ENCODE data around the gene MTUS2. TPM values are rescaled to one million over a fixed set of nuclear protein-coding genes. Genes with fewer than 3 reads are reported as not detected.

MTUS2 gene
- total and polyA plus RNA-seq, 10 of the 15 experiments (the other 5 are each of a cell fraction or from before 2014, with no cell fraction given), result under 0.01 to 0.05 (median 0.02) TPM; not detected in 6

DNA sequence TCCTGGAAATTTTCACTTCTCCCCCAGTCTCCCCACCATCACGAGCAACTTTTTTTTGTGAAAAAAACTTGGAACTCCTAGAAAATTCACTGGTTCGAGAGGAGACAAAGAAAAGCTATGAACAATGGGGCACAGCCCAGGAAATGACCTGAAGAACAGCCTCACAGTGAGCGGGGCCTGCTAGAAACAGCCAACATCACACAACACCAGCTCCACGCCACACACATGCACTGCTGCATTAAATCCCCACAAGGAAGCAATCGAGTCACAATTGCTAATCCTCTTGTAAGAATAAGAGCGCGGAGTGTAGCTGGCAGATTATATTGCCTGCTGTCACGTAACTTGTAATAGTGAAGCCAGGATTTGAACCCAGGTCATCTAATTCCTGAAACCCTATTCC lies 726.5 kb downstream of the MTUS2 start:
- H3K9ac ChIP-seq (ENCODE audit: control insufficient read depth, insufficient read depth, low read length), result no peak overlapping the region
- intact Hi-C loops (cut with micrococcal nuclease; ENCODE audit: unreplicated experiment) (no loop called here), in situ Hi-C loops (cut with MboI) (no loop called here)
- H3K4me1 ChIP-seq (ENCODE audit: control insufficient read depth, insufficient read depth, low read length), result peaks cover 13% of the 10 kb centered on the region
- H4K20me1 ChIP-seq (ENCODE audit: control insufficient read depth, insufficient read depth), result 0 out of 2 replicates have a peak, but pooled peaks cover 2% of the 10 kb centered on the region
- WGBS (ENCODE audit: insufficient coverage, insufficient replicate concordance, low lambda C conversion rate, missing lambda C conversion rate), result 92% methylated on average over 8 of the region's 8 CpGs
- BruUV-seq (replicated peaks), result TSS peak; percentile 20
- POLR2A ChIA-PET, result no interaction called here
- H3K27me3 ChIP-seq (replicated peaks in 1 of 2; ENCODE audit: control insufficient read depth in 2 of 2, insufficient read depth in 2 of 2, low read length in 1 of 2), result no peaks in the 10 kb centered on the region
- ATAC-seq (no peak), DNase-seq (ENCODE audit: low read depth, low spot score) (no peak), FAIRE-seq (no peak)
- peaks cover 15 to 36% of the 10 kb centered on the region in 2 experiments for H3K36me3 ChIP-seq (ENCODE audit: control insufficient read depth in 2 of 2, insufficient read depth in 2 of 2, low read length in 1 of 2)
- no peak overlapping the region for H2AFZ ChIP-seq (ENCODE audit: control insufficient read depth, low read depth, low read length)
- TF ChIP-seq NBN (IDR thresholded peaks at IDR 0.05) (no peak), KAT2A (conservative IDR thresholded peaks at IDR 0.05; ENCODE audit: control insufficient read depth, low read depth, low read length) (no peak), FOXK2 (IDR thresholded peaks at IDR 0.05) (no peak), SMAD1 (IDR thresholded peaks at IDR 0.05; ENCODE audit: low read depth, partially characterized antibody) (no peak), PAX5 (IDR thresholded peaks at IDR 0.05; ENCODE audit: borderline replicate concordance, low read depth, low read length) (no peak), POLR2AphosphoS5 (IDR thresholded peaks at IDR 0.05; ENCODE audit: low read length) (no peak), RCOR1 (conservative IDR thresholded peaks at IDR 0.05; ENCODE audit: low read depth, low read length) (no peak)
- TF ChIP-seq, protein P1, sequence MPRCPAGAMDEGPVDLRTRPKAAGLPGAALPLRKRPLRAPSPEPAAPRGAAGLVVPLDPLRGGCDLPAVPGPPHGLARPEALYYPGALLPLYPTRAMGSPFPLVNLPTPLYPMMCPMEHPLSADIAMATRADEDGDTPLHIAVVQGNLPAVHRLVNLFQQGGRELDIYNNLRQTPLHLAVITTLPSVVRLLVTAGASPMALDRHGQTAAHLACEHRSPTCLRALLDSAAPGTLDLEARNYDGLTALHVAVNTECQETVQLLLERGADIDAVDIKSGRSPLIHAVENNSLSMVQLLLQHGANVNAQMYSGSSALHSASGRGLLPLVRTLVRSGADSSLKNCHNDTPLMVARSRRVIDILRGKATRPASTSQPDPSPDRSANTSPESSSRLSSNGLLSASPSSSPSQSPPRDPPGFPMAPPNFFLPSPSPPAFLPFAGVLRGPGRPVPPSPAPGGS (IDR thresholded peaks at IDR 0.05; ENCODE audit: borderline replicate concordance, insufficient read depth, low read depth, low read length, poor library complexity, severe bottlenecking), result peak; percentile 49
- RAD21 ChIA-PET (ENCODE audit: unreplicated experiment), result interaction anchor here (0.6 kb wide), 1 partner anchor 427 kb away, joined by 4 read pairs; no protein-coding TSS in a partner anchor
- CTCF ChIA-PET, result interaction anchor here (0.6 kb wide), 1 partner anchor 896 kb away, joined by 3 read pairs; no protein-coding TSS in a partner anchor
- SMC1A ChIA-PET (ENCODE audit: uncharacterized antibody, unreplicated experiment), result interaction anchor here (0.9 kb wide), 1 partner anchor 9 kb away, joined by 3 read pairs; no protein-coding TSS in a partner anchor
- no peaks in the 10 kb centered on the region for H3K9me3 ChIP-seq (replicated peaks; ENCODE audit: control insufficient read depth, insufficient read depth, low read length)
- H3K4me3 ChIP-seq, result no peak overlapping the region
- peaks cover 11% of the 10 kb centered on the region for H3K79me2 ChIP-seq (ENCODE audit: control insufficient read depth, insufficient read depth, low read length)
- H3K4me2 ChIP-seq (ENCODE audit: control insufficient read depth, insufficient read depth), result no peak overlapping the region
- H3K27ac ChIP-seq (ENCODE audit: control insufficient read depth, insufficient read depth), result no peak overlapping the region
